HCT116 (cell line): ENCODE results near the gene PRC1. TPM values are rescaled to one million over a fixed set of nuclear protein-coding genes. Genes with fewer than 3 reads are reported as not detected.

Experiments
- ATAC-seq: fragments of 200-7000 bp; cut with Tn5 transposase; 2 replicates; pipeline ENCODE4 v1.9.1; 2020; ENCODE audit warnings: mild to moderate bottlenecking, moderate library complexity
- BruUV-seq: library from RNA; stranded (reverse); fragments of 400-500 nt; replicated peaks from 2 replicates; lab custom pipeline; 2021; lab: Mats Ljungman, UMichigan
- CTCF ChIA-PET: fragments of 300-600 bp; sonication (Branson Sonifier 250); formaldehyde crosslinking; loops from one replicate; lab custom pipeline; 2021; ENCODE audit warnings: antibody characterized with exemption; lab: Charles Lee
- POLR2A ChIA-PET: fragments of 300-600, 350-600 bp; sonication (Branson Sonifier 250); formaldehyde crosslinking; loops from one replicate; lab custom pipeline; 2021; ENCODE audit warnings: antibody characterized with exemption; lab: Charles Lee
- RAD21 ChIA-PET, 2 experiments: fragments of 300-600 bp; sonication (Branson Sonifier 250); formaldehyde crosslinking; loops; one replicate each; lab custom pipeline; 2023; ENCODE audit warnings: low total read pairs in 2 of 2; ENCODE audit not compliant: uncharacterized antibody in 2 of 2, unreplicated experiment in 2 of 2, low non-redundant PET in 1 of 2; lab: Charles Lee
- DNase-seq: peaks from one replicate; pipeline ENCODE4 v3.0.0-alpha.2; 2010; ENCODE audit warnings: low read depth, low spot score
- H2AFZ ChIP-seq: fragments of 200-600 bp; shearing (Covaris generic), sonication (generic); 2 replicates; pipeline ENCODE4 v1.6.1; 2017; ENCODE audit warnings: low read depth, mixed run types, mixed read lengths, antibody characterized with exemption, low read length; ENCODE audit not compliant: poor library complexity, severe bottlenecking
- H3K27ac ChIP-seq: 2 replicates; pipeline ENCODE4 v1.5.1; 2012; ENCODE audit warnings: low read depth, low read length
- H3K27me3 ChIP-seq: fragments of 200-600 bp; sonication (generic); 2 replicates; pipeline ENCODE4 v1.6.1; 2016; ENCODE audit warnings: mixed run types, low read length, mixed read lengths; ENCODE audit not compliant: insufficient read depth
- H3K36me3 ChIP-seq, 2 experiments: fragments of 200-500 bp in 1 of 2; fragments of 200-600 bp in 1 of 2; sonication (Bioruptor generic) in 1 of 2; sonication (generic) in 1 of 2; 2 replicates each; pipeline versions ENCODE4 v1.5.1 to v1.6.1; 2014 to 2016; ENCODE audit warnings: low read length in 2 of 2, inconsistent platforms in 1 of 2, mixed read lengths in 1 of 2, mixed run types in 1 of 2; ENCODE audit not compliant: insufficient read depth in 2 of 2, control insufficient read depth in 1 of 2
- H3K4me1 ChIP-seq, 2 experiments: fragments of 200-600 bp in 1 of 2; sonication (generic) in 1 of 2; 2 replicates each; pipeline versions ENCODE4 v1.5.1 to v1.6.1; 2012 to 2017; ENCODE audit warnings: low read length in 2 of 2, inconsistent platforms in 1 of 2, mild to moderate bottlenecking in 1 of 2, mixed read lengths in 1 of 2, mixed run types in 1 of 2, moderate library complexity in 1 of 2; ENCODE audit not compliant: insufficient read depth in 2 of 2, control insufficient read depth in 1 of 2
- H3K4me2 ChIP-seq: fragments of 200-600 bp; sonication (generic); 2 replicates; pipeline ENCODE4 v1.6.1; 2017; ENCODE audit warnings: mixed run types, low read length, mixed read lengths
- H3K4me3 ChIP-seq, 2 experiments: fragments of 200-600 bp in 1 of 2; sonication (generic) in 1 of 2; replicated peaks in 1 of 2; 2 replicates each; pipeline ENCODE4 v1.5.1; 2011 to 2016; ENCODE audit warnings: low read length in 2 of 2, control low read depth in 1 of 2, low read depth in 1 of 2, mild to moderate bottlenecking in 1 of 2, mixed read lengths in 1 of 2, mixed run types in 1 of 2
- H3K79me2 ChIP-seq: fragments of 200-600 bp; sonication (generic); 2 replicates; pipeline ENCODE4 v1.6.1; 2017; ENCODE audit warnings: mild to moderate bottlenecking, mixed run types, low read length, moderate library complexity, mixed read lengths; ENCODE audit not compliant: insufficient read depth
- H3K9ac ChIP-seq: fragments of 200-600 bp; sonication (generic); 2 replicates; pipeline ENCODE4 v1.6.1; 2016; ENCODE audit warnings: low read length, mixed read lengths
- H3K9me2 ChIP-seq: fragments of 200-600 bp; sonication (generic), shearing (Covaris generic); 2 replicates; pipeline ENCODE4 v1.6.1; 2017; ENCODE audit warnings: mixed run types, mild to moderate bottlenecking, moderate library complexity; ENCODE audit not compliant: insufficient read depth
- H3K9me3 ChIP-seq, 2 experiments: fragments of 200-500 bp in 1 of 2; fragments of 200-600 bp in 1 of 2; sonication (Bioruptor generic) in 1 of 2; sonication (generic) in 1 of 2; 2 replicates each; pipeline ENCODE4 v1.6.1; 2014 to 2017; ENCODE audit warnings: low read length in 2 of 2, mixed read lengths in 2 of 2, inconsistent platforms in 1 of 2, low read depth in 1 of 2, mild to moderate bottlenecking in 1 of 2, mixed run types in 1 of 2, moderate library complexity in 1 of 2; ENCODE audit not compliant: control insufficient read depth in 1 of 2, insufficient read depth in 1 of 2
- H4K20me1 ChIP-seq: fragments of 200-600 bp; sonication (generic), shearing (Covaris generic); 2 replicates; pipeline ENCODE4 v1.6.1; 2017; ENCODE audit warnings: mixed run types, mild to moderate bottlenecking, moderate library complexity; ENCODE audit not compliant: insufficient read depth
- EGR1 ChIP-seq: IDR thresholded peaks from 2 replicates; pipeline ENCODE4 v1.6.1; 2012; ENCODE audit warnings: low read depth
- EZH2phosphoT487 ChIP-seq: fragments of 200-600 bp; IDR thresholded peaks from 2 replicates; pipeline ENCODE4 v1.6.1; 2018; ENCODE audit warnings: antibody characterized with exemption, borderline replicate concordance
- POLR2A ChIP-seq: IDR thresholded peaks from 2 replicates; pipeline ENCODE4 v1.7.0; 2011; ENCODE audit warnings: borderline replicate concordance; ENCODE audit not compliant: insufficient read depth, insufficient read length; ENCODE audit errors: extremely low read depth
- POLR2AphosphoS5 ChIP-seq: IDR thresholded peaks from 2 replicates; pipeline ENCODE4 v1.6.1; 2011; ENCODE audit warnings: mild to moderate bottlenecking, low read depth, low read length, moderate library complexity
- RAD21 ChIP-seq: IDR thresholded peaks from 2 replicates; pipeline ENCODE4 v1.6.1; 2012; ENCODE audit warnings: low read depth, mild to moderate bottlenecking
- SIN3A ChIP-seq: IDR thresholded peaks from 2 replicates; pipeline ENCODE4 v1.6.1; 2012; ENCODE audit warnings: low read depth
- SRF ChIP-seq: IDR thresholded peaks from 2 replicates; pipeline ENCODE4 v1.6.1; 2012; ENCODE audit warnings: low read depth
- TCF7L2 ChIP-seq: IDR thresholded peaks from 2 replicates; pipeline ENCODE4 v1.7.0; 2011; ENCODE audit warnings: borderline replicate concordance, inconsistent platforms; ENCODE audit not compliant: insufficient read depth, insufficient read length; ENCODE audit errors: extremely low read depth
- ZFX ChIP-seq: fragments of 450-650 bp; IDR thresholded peaks from 2 replicates; pipeline ENCODE4 v1.6.1; 2017
- intact Hi-C: fragments of 100-400 bp; cut with micrococcal nuclease; formaldehyde crosslinking; loops from 2 replicates; pipeline ENCODE4 v1.10.0; 2022
- total RNA-seq: library from RNA; stranded (reverse); gene quantifications from one replicate; pipeline ENCODE4 v1.2.1, GENCODE V29; 2021; ENCODE audit not compliant: unreplicated experiment
- TF ChIP-seq, protein P1 (sequence below): IDR thresholded peaks from 2 replicates; pipeline ENCODE4 v1.6.1; 2012; ENCODE audit warnings: low read depth
- TF ChIP-seq, protein P2 (sequence below): IDR thresholded peaks from 2 replicates; pipeline ENCODE4 v1.6.1; 2011; ENCODE audit warnings: mild to moderate bottlenecking, low read length, moderate library complexity; ENCODE audit not compliant: insufficient replicate concordance; ENCODE audit errors: extremely low read depth

PRC1 gene
- total RNA-seq, 1 experiment from 2014 or later, result 186 TPM

- H3K9me3 ChIP-seq, result no peaks in the 10 kb centered on the region
- ChIA-PET POLR2A (interaction anchor here (2.3 kb wide), 1 partner anchor 18 kb away, joined by 21 read pairs; the partner anchor contains the start of gene UNC45A), CTCF (interaction anchor here (4.0 kb wide), 1 partner anchor 20 kb away, joined by 35 read pairs; the partner anchor contains the start of genes HDDC3 and UNC45A)
Measured at GRCh38 chr15:90952901-90953677, 41.2 kb downstream of the PRC1 start.

More at GRCh38 chr15:90952901-90953677, 41.2 kb downstream of the PRC1 start:
- no peak for TF ChIP-seq TCF7L2
- TF ChIP-seq, protein P1, sequence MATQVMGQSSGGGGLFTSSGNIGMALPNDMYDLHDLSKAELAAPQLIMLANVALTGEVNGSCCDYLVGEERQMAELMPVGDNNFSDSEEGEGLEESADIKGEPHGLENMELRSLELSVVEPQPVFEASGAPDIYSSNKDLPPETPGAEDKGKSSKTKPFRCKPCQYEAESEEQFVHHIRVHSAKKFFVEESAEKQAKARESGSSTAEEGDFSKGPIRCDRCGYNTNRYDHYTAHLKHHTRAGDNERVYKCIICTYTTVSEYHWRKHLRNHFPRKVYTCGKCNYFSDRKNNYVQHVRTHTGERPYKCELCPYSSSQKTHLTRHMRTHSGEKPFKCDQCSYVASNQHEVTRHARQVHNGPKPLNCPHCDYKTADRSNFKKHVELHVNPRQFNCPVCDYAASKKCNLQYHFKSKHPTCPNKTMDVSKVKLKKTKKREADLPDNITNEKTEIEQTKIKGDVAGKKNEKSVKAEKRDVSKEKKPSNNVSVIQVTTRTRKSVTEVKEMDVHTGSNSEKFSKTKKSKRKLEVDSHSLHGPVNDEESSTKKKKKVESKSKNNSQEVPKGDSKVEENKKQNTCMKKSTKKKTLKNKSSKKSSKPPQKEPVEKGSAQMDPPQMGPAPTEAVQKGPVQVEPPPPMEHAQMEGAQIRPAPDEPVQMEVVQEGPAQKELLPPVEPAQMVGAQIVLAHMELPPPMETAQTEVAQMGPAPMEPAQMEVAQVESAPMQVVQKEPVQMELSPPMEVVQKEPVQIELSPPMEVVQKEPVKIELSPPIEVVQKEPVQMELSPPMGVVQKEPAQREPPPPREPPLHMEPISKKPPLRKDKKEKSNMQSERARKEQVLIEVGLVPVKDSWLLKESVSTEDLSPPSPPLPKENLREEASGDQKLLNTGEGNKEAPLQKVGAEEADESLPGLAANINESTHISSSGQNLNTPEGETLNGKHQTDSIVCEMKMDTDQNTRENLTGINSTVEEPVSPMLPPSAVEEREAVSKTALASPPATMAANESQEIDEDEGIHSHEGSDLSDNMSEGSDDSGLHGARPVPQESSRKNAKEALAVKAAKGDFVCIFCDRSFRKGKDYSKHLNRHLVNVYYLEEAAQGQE, result no peak
- TF ChIP-seq SIN3A, result no peak
- no peak for TF ChIP-seq EZH2phosphoT487
- TF ChIP-seq, protein P2, sequence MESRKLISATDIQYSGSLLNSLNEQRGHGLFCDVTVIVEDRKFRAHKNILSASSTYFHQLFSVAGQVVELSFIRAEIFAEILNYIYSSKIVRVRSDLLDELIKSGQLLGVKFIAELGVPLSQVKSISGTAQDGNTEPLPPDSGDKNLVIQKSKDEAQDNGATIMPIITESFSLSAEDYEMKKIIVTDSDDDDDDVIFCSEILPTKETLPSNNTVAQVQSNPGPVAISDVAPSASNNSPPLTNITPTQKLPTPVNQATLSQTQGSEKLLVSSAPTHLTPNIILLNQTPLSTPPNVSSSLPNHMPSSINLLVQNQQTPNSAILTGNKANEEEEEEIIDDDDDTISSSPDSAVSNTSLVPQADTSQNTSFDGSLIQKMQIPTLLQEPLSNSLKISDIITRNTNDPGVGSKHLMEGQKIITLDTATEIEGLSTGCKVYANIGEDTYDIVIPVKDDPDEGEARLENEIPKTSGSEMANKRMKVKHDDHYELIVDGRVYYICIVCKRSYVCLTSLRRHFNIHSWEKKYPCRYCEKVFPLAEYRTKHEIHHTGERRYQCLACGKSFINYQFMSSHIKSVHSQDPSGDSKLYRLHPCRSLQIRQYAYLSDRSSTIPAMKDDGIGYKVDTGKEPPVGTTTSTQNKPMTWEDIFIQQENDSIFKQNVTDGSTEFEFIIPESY, result no peak
- no peak for TF ChIP-seq POLR2AphosphoS5
- TF ChIP-seq EGR1, result no peak
- TF ChIP-seq SRF, result no peak
- no peak for TF ChIP-seq RAD21
- TF ChIP-seq ZFX, result no peak
- TF ChIP-seq POLR2A, result no peak
- TF ChIP-seq, all 23 proteins: peak for 0
- H3K27me3 ChIP-seq, result no peaks in the 10 kb centered on the region
- RAD21 ChIA-PET, result interaction anchor here in 1 of 2 experiments (1.6 kb wide), 1 partner anchor 18 kb away, joined by 10 read pairs; the partner anchor contains the start of gene UNC45A
- H3K36me3 ChIP-seq, result peaks cover 12 to 23% of the 10 kb centered on the region in 2 experiments; a peak in 3 of 4 replicates
- H3K4me3 ChIP-seq, result no peak overlapping the region
- intact Hi-C loops, result no loop called here
- H3K4me1 ChIP-seq, result peaks cover 11 to 31% of the 10 kb centered on the region in 2 experiments
- H3K9ac ChIP-seq, result no peak overlapping the region
- peaks cover 21% of the 10 kb centered on the region for H3K79me2 ChIP-seq
- H3K27ac ChIP-seq, result no peak overlapping the region
- H4K20me1 ChIP-seq, result no peaks in the 10 kb centered on the region
- no peak overlapping the region for H2AFZ ChIP-seq
- H3K4me2 ChIP-seq, result no peak overlapping the region
- no peaks in the 10 kb centered on the region for H3K9me2 ChIP-seq
- ATAC-seq, result no peak
- BruUV-seq, result no TSS peak
- DNase-seq, result no peak
